GM12872 (cell line): ENCODE measurements around the gene SLC6A16.

ENCODE experiments used
- CTCF ChIP-seq: IDR thresholded peaks from 3 replicates; pipeline ENCODE4 v1.5.1; 2011; ENCODE audit warnings: low read depth, mild to moderate bottlenecking, low read length, moderate library complexity; ENCODE audit not compliant: insufficient read depth

The SLC6A16 gene

GRCh38 chr19:49362048-49362928 lies 37.3 kb upstream of the SLC6A16 start, which contains the start of gene TEAD2:
Gene TEAD2 (minus strand): TSS chr19:49362416. CDS start chr19:49360075, 2,341 bp downstream.
- TF ChIP-seq CTCF: no peak

- no peak for TF ChIP-seq CTCF
Measured at GRCh38 chr19:49361438-49362047, 36.6 kb upstream of the SLC6A16 start.

- no peak for TF ChIP-seq CTCF
Measured at GRCh38 chr19:49359851-49360820, 35.1 kb upstream of the SLC6A16 start.

- 0 out of 3 replicates have a peak, but pooled peaks have one; percentile 5 for TF ChIP-seq CTCF
Measured at GRCh38 chr19:49357186-49357585, 32.2 kb upstream of the SLC6A16 start.

- TF ChIP-seq CTCF: no peak
Measured at GRCh38 chr19:49356382-49356781, 31.4 kb upstream of the SLC6A16 start.

GRCh38 chr19:49355909-49356353 lies 30.9 kb upstream of the SLC6A16 start:
- no peak for TF ChIP-seq CTCF
